GM18909 (cell line): ENCODE results near the gene DEPDC1B.
"Not testable (repeated sequence)": the region's sequence is repeated elsewhere in the genome, so short reads cannot be mapped to it uniquely, and the experiment has no call there.

Experiments
- ATAC-seq: cut with Tn5 transposase; IDR thresholded peaks from one replicate; pipeline ENCODE4 v1.9.1; 2021; ENCODE audit warnings: mild to moderate bottlenecking; ENCODE audit not compliant: unreplicated experiment, poor library complexity

Gene DEPDC1B

DNA sequence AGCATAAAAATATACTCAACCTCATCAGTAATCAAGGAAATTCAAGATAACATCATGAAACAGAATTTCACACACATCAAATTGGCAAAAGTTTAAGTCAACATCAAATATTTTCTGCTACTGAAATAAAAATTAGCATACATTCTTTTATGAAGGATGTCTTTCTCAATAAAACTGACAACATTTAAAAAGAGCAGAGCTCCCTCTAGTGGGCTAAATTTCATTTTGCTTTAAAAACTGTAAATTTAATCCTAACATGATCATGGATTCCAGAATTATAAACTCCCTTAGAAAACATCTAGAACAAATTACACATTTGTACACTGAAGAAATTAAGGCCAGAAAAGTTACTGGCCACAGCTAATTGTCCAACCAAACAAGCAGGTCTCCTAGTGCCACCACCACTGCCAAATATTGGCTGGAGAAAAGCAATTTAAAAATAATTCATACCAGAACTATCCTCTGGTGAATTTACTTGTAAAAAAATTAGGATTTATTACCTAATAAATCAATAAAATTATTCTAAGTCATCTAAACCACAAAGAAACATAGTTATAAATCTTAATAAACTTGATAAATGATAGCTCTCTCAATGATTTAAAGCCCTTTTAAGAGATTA, 31.2 kb downstream of the DEPDC1B start:
- no peak for ATAC-seq

GRCh38 chr5:60651872-60652620, 47.9 kb downstream of the DEPDC1B start:
- ATAC-seq, result no peak

- ATAC-seq, result peak; percentile 88
These were observed 50.6 kb downstream of the DEPDC1B start for GRCh38 chr5:60649288-60649917.

- no peak for ATAC-seq
These were observed 51.8 kb downstream of the DEPDC1B start for GRCh38 chr5:60648175-60648574.

DNA sequence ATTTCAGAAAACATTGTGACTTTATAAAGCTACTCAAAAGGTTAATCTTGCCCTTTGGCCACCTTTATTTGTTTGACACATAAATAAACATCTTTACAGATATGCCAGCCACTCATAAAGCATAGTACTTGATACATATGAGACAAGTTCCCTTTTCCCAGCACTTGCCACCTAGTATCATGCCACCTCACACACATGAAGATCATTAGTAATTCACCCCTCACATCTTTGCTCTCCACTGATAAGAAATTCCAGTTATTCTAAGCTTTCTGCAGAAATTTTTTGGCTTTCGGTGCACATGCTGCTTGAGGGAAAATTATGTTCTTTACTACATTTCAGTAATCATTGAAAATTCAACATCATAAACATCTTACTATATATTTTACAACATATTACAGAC, 59.1 kb downstream of the DEPDC1B start:
- ATAC-seq, result no peak

DNA sequence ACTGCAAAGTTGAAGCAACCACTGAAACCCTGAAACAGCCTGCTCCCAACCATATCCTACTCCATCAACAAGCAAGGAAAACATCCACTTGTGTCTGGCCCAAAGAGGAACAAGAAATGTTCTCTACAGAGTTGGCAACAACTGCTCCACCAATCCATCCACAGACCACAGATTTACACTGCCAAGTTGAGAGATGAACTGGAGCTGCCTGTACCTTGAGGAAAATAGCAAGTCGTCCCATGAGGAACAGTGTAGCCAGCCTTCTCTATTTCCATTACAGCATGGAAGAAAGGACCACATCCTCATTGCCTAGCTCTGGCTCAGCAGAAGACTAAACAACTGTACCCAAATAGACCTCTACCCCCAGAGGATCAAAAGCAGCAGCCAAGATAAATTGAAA, 60.4 kb downstream of the DEPDC1B start:
- ATAC-seq, result no peak

GRCh38 chr5:60638300-60638699, 61.7 kb downstream of the DEPDC1B start:
- ATAC-seq, result no peak

GRCh38 chr5:60636644-60637043, 63.3 kb downstream of the DEPDC1B start:
- no peak for ATAC-seq

DNA sequence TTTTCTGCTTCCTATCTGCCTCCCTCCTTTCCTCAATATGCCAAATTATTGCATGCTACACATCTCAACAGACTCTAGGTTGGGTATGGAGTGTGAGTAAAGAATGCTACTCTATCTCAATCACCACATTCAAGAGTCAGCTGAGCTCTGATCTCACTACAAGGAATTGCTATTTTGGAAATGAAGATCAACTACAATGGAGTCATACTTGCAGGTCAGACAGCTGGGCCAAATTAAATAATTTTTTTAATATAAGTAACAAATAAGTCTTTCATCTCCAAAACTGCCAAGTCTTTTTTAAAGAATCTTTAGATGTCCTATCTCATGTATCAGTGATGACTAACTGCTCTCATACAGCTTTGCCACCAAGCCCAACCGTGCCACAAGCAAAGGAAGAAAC, 64.0 kb downstream of the DEPDC1B start:
- ATAC-seq, result no peak

DNA sequence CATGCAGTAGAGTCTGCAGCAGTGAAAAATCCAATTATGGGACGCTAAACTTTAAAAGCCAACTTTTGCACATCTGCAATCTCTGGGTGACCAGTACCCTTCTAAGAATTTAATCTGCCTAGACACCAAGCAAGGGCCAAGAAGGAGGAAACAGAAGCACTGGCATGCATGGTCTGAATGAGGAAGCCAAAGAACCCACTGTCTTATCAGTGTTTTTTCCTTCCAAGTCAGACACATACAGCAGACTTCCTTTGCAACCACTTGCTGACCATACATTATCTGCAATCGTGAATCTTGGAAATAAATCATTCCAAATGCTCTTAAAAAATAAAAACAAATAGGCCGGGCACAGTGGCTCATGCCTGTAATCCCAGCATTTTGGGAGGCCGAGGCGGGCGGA, 65.9 kb downstream of the DEPDC1B start:
- ATAC-seq, result no peak

DNA sequence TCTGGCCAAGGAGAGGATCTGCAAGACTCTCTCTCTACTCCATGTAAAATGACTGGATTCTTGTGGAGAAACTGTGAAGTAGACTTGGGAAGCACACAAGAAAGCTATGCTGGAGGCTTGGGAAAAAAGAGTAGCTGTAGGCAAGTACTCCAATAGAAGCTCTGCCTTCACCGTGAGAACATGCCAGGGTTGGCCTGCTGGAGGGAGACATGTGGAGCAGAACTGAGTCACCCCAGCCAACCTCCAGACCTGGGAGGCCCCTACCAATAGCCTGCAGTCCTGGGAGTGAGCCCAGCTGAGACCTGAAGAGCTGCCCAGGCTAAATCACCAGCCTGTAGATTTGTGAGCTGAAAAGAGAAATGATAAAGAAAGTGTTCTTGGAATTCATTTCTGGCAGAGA, 66.6 kb downstream of the DEPDC1B start:
- no peak for ATAC-seq

- ATAC-seq, result no peak
These were observed 67.8 kb downstream of the DEPDC1B start for GRCh38 chr5:60632153-60632552.

DNA sequence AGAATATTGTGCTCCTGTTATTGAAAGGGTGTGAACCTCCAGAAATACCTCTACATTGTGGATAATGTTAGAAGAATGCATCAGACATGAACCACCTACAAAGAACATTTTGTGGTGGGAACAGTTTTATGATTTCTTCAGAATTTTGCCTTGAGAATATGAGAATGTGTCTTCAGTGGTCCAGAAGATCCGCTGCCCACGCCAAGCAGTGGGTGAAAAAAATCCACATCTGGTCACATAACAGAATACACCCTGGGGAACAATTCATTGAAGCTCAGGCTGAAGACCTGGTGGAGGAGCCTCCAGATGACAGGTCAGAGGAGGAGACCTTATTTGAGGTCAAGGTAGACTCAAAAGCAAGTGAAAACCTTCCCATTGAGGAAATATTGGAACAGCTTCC, 69.1 kb downstream of the DEPDC1B start:
- no peak for ATAC-seq

DNA sequence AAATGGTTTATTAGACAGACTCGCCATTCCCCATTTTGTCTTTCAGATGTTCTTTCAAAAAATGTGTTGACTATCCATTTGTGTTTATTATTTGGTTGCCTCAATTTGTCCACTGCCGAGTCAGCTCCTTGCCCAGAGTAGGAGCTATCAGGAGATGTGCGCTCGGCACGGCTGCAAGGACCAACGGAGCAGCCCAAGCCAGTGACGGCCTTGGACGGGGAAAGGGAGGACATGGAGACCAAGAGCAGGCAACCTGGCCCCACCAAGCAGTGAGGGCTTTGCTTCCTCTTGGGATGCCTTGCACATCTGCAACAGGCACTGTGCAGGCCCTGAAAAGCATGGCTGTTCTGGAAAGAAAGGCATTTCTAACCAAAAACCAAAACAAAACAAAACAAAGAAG, 69.8 kb downstream of the DEPDC1B start:
- no peak for ATAC-seq

DNA sequence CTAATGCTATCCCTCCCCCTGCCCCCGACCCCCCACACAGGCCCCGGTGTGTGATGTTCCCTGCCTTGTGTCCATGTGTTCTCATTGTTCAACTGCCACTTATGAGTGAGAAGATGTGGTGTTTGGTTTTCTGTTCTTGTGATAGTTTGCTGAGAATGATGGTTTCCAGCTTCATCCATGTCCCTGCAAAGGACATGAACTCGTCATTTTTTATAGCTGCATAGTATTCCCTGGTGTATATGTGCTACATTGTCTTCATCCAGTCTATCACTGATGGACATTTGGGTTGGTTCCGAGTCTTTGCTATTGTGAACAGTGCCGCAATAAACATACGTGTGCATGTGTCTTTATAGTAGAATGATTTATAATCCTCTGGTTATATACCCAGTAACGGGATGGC, 75.1 kb downstream of the DEPDC1B start:
- ATAC-seq, result not testable (repeated sequence)

DNA sequence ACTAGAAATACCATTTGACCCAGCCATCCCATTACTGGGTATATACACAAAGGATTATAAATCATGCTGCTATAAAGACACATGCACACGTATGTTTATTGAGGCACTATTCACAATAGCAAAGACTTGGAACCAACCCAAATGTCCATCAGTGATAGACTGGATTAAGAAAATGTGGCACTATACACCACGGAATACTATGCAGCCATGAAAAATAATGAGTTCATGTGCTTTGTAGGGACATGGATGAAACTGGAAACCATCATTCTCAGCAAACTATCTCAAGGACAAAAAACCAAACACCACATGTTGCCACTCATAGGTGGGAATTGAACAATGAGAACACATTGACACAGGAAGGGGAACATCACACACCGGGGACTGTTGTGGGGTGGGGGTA, 79.2 kb downstream of the DEPDC1B start:
- ATAC-seq, result not testable (repeated sequence)

- ATAC-seq, result no peak
These were observed 86.1 kb downstream of the DEPDC1B start for GRCh38 chr5:60613826-60614225.

GRCh38 chr5:60611099-60611740, 88.7 kb downstream of the DEPDC1B start:
- ATAC-seq, result no peak

DNA sequence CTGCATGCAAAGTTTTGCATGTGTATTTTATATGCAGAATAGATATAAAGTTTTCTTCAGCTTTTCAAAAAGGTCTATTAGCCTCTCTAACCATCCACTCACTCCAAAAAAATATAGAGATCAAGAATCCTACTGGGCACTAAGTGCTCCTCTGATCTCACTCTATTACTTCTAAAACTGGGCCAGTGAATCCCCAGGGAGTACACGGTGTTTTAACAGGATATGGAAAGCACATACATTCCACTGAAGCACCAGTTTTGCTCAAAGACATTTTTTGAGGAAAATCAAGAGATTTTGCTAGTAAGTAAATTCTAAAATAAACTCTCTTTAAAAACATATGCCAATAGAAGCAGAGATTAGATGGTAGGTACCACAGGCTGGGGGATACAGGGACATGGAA, 95.2 kb downstream of the DEPDC1B start:
- no peak for ATAC-seq

- peak; percentile 69 for ATAC-seq
These were observed 101.5 kb downstream of the DEPDC1B start for GRCh38 chr5:60598424-60598823.
